GM18519 (cell line): ENCODE measurements around the gene SPO11.

Source experiments
- ATAC-seq: cut with Tn5 transposase; IDR thresholded peaks from one replicate; pipeline ENCODE4 v1.9.1; 2021; ENCODE audit warnings: mild to moderate bottlenecking, moderate library complexity; ENCODE audit not compliant: unreplicated experiment, low FRiP score

Gene SPO11

GRCh38 chr20:57387945-57388371 is 58.4 kb downstream of the SPO11 start:
- ATAC-seq: no peak

- no peak for ATAC-seq
Observed at GRCh38 chr20:57388953-57389694, 59.5 kb downstream of the SPO11 start.

GRCh38 chr20:57389695-57390603 is 60.3 kb downstream of the SPO11 start:
- no peak for ATAC-seq

- peak; percentile 38 for ATAC-seq
Observed at GRCh38 chr20:57390604-57391438, 61.2 kb downstream of the SPO11 start, which contains the start of gene RBM38. Gene RBM38 (plus strand): TSS chr20:57391396. CDS start chr20:57391582, 186 bp downstream.

- ATAC-seq: no peak
Observed at GRCh38 chr20:57391439-57392301, 62.1 kb downstream of the SPO11 start.

GRCh38 chr20:57392512-57393271 is 63.1 kb downstream of the SPO11 start:
- ATAC-seq: no peak
